ENCODE measurements around the gene PFKM.
"Not testable (repeated sequence)": the region's sequence is repeated elsewhere in the genome, so short reads cannot be mapped to it uniquely, and the experiment has no call there.

The PFKM gene

DNA sequence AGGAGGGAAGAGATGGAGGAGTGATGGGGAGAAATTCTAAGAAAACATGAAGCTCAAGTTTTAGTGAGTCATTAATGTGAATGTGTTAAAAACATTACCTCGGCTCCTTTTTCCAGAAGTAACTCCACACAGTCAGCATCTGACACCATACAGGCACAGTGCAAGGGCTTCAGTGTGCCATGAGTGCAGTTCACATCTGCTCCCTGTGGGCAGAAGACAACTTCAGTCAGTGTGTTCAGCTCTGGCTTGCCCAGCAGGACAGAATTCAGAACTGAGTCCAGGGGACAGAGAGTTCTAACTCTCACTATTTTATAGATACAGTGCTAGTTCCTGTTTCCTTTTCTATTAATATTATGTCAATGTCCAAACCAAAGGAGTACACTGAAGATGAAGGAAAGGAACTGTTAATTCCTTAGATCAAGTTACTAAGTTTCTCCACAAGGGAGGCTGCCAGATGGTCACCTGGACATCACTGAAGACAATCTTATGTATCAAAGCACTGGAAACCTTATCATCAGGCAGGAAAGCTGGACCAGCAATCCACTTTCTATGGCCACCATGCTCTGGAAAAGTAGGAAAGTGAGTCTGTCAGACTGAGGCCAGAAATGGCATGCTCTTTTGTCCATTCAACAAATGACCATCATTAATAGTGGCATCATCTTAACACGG, 32.1 kb downstream of the PFKM start:
- no peak overlapping the region for H2BK15ac ChIP-seq (replicated peaks; ENCODE audit: low read depth)
- WGBS (ENCODE audit: extremely low coverage, insufficient coverage, low lambda C conversion rate), result no CpG with 5 or more reads among the region's 2 CpGs
- no peak overlapping the region for H4K8ac ChIP-seq (ENCODE audit: low read depth, low read length)
- no peak overlapping the region for H3K9ac ChIP-seq (ENCODE audit: low read length)
- H4K5ac ChIP-seq (ENCODE audit: low read length), result no peak overlapping the region
- no peak overlapping the region for H3K27ac ChIP-seq (ENCODE audit: low read depth, low read length)
- peaks cover 1% of the 10 kb centered on the region for H3K36me3 ChIP-seq (ENCODE audit: control insufficient read depth, insufficient read depth, low read length)
- no peak overlapping the region for H3K4ac ChIP-seq (ENCODE audit: low read depth, low read length)
- H2BK120ac ChIP-seq (ENCODE audit: low read depth, low read length), result no peak overlapping the region
- H3K56ac ChIP-seq (ENCODE audit: low read length), result no peak overlapping the region
- no peak overlapping the region for H3K18ac ChIP-seq (ENCODE audit: low read length)
- H3K4me1 ChIP-seq (ENCODE audit: control insufficient read depth, low read depth, low read length), result no peaks in the 10 kb centered on the region
- H3K27me3 ChIP-seq (ENCODE audit: insufficient read depth, low read length, poor library complexity), result no peaks in the 10 kb centered on the region
- no peaks in the 10 kb centered on the region for H3K79me1 ChIP-seq (ENCODE audit: low read length)
- DNase-seq, result no peak
- H2BK5ac ChIP-seq (ENCODE audit: low read length), result no peak overlapping the region
- no peak overlapping the region for H3K4me2 ChIP-seq (ENCODE audit: low read length)
- H2AK5ac ChIP-seq (ENCODE audit: low read length), result no peak overlapping the region
- no peak overlapping the region for H3K23ac ChIP-seq (ENCODE audit: low read length)
- H3K4me3 ChIP-seq (ENCODE audit: low read length), result no peak overlapping the region
- no peaks in the 10 kb centered on the region for H3K79me2 ChIP-seq (ENCODE audit: control insufficient read depth, insufficient read depth, low read length)

GRCh38 chr12:48155786-48156185, 36.6 kb downstream of the PFKM start:
- not testable (repeated sequence) for H4K5ac ChIP-seq (ENCODE audit: low read length); H2BK5ac ChIP-seq (ENCODE audit: low read length); H2BK15ac ChIP-seq (replicated peaks; ENCODE audit: low read depth); H2BK120ac ChIP-seq (ENCODE audit: low read depth, low read length); H3K4ac ChIP-seq (ENCODE audit: low read depth, low read length); H3K9ac ChIP-seq (ENCODE audit: low read length); DNase-seq; H3K27me3 ChIP-seq (ENCODE audit: insufficient read depth, low read length, poor library complexity); H3K4me3 ChIP-seq (ENCODE audit: low read length); H4K8ac ChIP-seq (ENCODE audit: low read depth, low read length); H2AK5ac ChIP-seq (ENCODE audit: low read length); H3K79me1 ChIP-seq (ENCODE audit: low read length); H3K18ac ChIP-seq (ENCODE audit: low read length); H3K4me2 ChIP-seq (ENCODE audit: low read length); H3K36me3 ChIP-seq (ENCODE audit: control insufficient read depth, insufficient read depth, low read length); H3K56ac ChIP-seq (ENCODE audit: low read length); H3K79me2 ChIP-seq (ENCODE audit: control insufficient read depth, insufficient read depth, low read length); H3K27ac ChIP-seq (ENCODE audit: low read depth, low read length); H3K23ac ChIP-seq (ENCODE audit: low read length); H3K4me1 ChIP-seq (ENCODE audit: control insufficient read depth, low read depth, low read length)
- WGBS (ENCODE audit: extremely low coverage, insufficient coverage, low lambda C conversion rate), result no CpG with 5 or more reads among the region's 5 CpGs

DNA sequence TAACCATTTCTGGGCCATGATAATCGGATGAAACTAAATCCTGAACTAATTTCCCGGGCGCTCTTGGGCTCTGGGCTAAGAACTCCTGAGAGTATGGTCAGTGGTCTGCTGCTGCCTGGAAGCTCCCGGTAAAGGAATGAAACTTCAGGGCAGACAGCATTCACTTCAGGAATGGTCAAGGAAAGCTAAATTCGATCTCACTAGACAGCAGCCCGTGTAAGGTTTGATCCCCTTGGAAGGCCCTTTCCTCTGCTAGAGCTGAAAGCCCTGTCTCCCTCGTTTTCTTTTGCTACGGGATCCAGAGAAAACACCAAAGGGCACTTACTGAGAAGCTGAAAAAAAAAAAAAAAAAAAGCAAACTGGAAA, 37.5 kb downstream of the PFKM start:
- peaks cover 3% of the 10 kb centered on the region for H3K4me1 ChIP-seq (ENCODE audit: control insufficient read depth, low read depth, low read length)
- no peak overlapping the region for H3K23ac ChIP-seq (ENCODE audit: low read length)
- no peak overlapping the region for H3K4ac ChIP-seq (ENCODE audit: low read depth, low read length)
- H2BK120ac ChIP-seq (ENCODE audit: low read depth, low read length), result no peak overlapping the region
- H3K79me2 ChIP-seq (ENCODE audit: control insufficient read depth, insufficient read depth, low read length), result no peaks in the 10 kb centered on the region
- no peak overlapping the region for H4K8ac ChIP-seq (ENCODE audit: low read depth, low read length)
- no peak overlapping the region for H4K5ac ChIP-seq (ENCODE audit: low read length)
- no peaks in the 10 kb centered on the region for H3K27me3 ChIP-seq (ENCODE audit: insufficient read depth, low read length, poor library complexity)
- H3K9ac ChIP-seq (ENCODE audit: low read length), result peak overlapping the region; percentile 47
- H3K4me3 ChIP-seq (ENCODE audit: low read length), result peak overlapping the region; percentile 56
- H3K27ac ChIP-seq (ENCODE audit: low read depth, low read length), result no peak overlapping the region
- H2BK15ac ChIP-seq (replicated peaks; ENCODE audit: low read depth), result no peak overlapping the region
- no peak overlapping the region for H3K18ac ChIP-seq (ENCODE audit: low read length)
- no CpG with 5 or more reads among the region's 8 CpGs for WGBS (ENCODE audit: extremely low coverage, insufficient coverage, low lambda C conversion rate)
- H3K56ac ChIP-seq (ENCODE audit: low read length), result peak overlapping the region; percentile 67
- H3K79me1 ChIP-seq (ENCODE audit: low read length), result no peaks in the 10 kb centered on the region
- H3K36me3 ChIP-seq (ENCODE audit: control insufficient read depth, insufficient read depth, low read length), result no peaks in the 10 kb centered on the region
- peak overlapping the region; percentile 17 for H3K4me2 ChIP-seq (ENCODE audit: low read length)
- peak; percentile 5 for DNase-seq
- no peak overlapping the region for H2AK5ac ChIP-seq (ENCODE audit: low read length)
- no peak overlapping the region for H2BK5ac ChIP-seq (ENCODE audit: low read length)

- H3K36me3 ChIP-seq (ENCODE audit: control insufficient read depth, insufficient read depth, low read length), result no peaks in the 10 kb centered on the region
- H3K4me2 ChIP-seq (ENCODE audit: low read length), result peak within 1 kb of the TSS; percentile 58
- H3K79me1 ChIP-seq (ENCODE audit: low read length), result no peaks in the 10 kb centered on the region
- no peak within 1 kb of the TSS for H4K8ac ChIP-seq (ENCODE audit: low read depth, low read length)
- no peaks in the 10 kb centered on the region for H3K27me3 ChIP-seq (ENCODE audit: insufficient read depth, low read length, poor library complexity)
- no peaks in the 10 kb centered on the region for H3K79me2 ChIP-seq (ENCODE audit: control insufficient read depth, insufficient read depth, low read length)
- peak; percentile 99 for DNase-seq
- H2AK5ac ChIP-seq (ENCODE audit: low read length), result peak within 1 kb of the TSS; percentile 14
- no peak within 1 kb of the TSS for H3K23ac ChIP-seq (ENCODE audit: low read length)
- no peak within 1 kb of the TSS for H3K18ac ChIP-seq (ENCODE audit: low read length)
- peaks cover 3% of the 10 kb centered on the region for H3K4me1 ChIP-seq (ENCODE audit: control insufficient read depth, low read depth, low read length)
- H3K27ac ChIP-seq (ENCODE audit: low read depth, low read length), result no peak within 1 kb of the TSS
- H2BK15ac ChIP-seq (replicated peaks; ENCODE audit: low read depth), result no peak within 1 kb of the TSS
- H3K9ac ChIP-seq (ENCODE audit: low read length), result peak within 1 kb of the TSS; percentile 77
- peak within 1 kb of the TSS; percentile 56 for H3K4me3 ChIP-seq (ENCODE audit: low read length)
- peak within 1 kb of the TSS; percentile 79 for H3K56ac ChIP-seq (ENCODE audit: low read length)
- H3K4ac ChIP-seq (ENCODE audit: low read depth, low read length), result no peak within 1 kb of the TSS
- no peak within 1 kb of the TSS for H2BK5ac ChIP-seq (ENCODE audit: low read length)
- peak within 1 kb of the TSS; percentile 68 for H4K5ac ChIP-seq (ENCODE audit: low read length)
- WGBS (ENCODE audit: extremely low coverage, insufficient coverage, low lambda C conversion rate), result no CpG with 5 or more reads among the region's 56 CpGs
- no peak within 1 kb of the TSS for H2BK120ac ChIP-seq (ENCODE audit: low read depth, low read length)
Observed at GRCh38 chr12:48157018-48157888, 38.1 kb downstream of the PFKM start, which contains the start of gene ASB8. Gene ASB8 (minus strand): TSS chr12:48157515. CDS start chr12:48153496, 4,019 bp downstream.

DNA sequence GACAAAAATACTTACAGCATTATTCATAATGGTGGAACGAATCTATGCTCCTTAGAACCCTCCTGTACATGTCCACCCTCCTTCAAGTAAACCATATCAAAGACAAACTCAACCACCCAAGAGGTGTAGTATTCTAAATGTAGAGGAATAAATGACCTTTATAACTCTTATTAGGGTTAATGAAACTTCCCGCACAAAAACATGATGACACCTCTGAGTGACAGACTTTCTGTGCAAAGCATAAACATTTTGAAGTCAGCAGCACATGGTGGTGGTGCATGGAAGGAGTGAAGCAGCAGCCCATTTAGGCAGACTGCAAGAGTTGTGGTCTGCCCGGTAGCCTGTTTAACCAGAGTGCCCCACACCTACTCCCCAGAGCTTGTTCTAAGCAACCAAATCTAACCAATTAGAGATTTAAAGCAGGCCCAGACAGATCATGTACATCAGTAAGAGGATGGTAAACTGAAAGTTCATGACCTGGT, 38.8 kb downstream of the PFKM start:
- Histone ChIP-seq H3K27ac (ENCODE audit: low read depth, low read length) (no peak overlapping the region), H3K79me1 (ENCODE audit: low read length) (no peaks in the 10 kb centered on the region), H3K27me3 (ENCODE audit: insufficient read depth, low read length, poor library complexity) (no peaks in the 10 kb centered on the region), H3K56ac (ENCODE audit: low read length) (peak overlapping the region; percentile 79), H3K36me3 (ENCODE audit: control insufficient read depth, insufficient read depth, low read length) (no peaks in the 10 kb centered on the region), H3K4me2 (ENCODE audit: low read length) (peak overlapping the region; percentile 58), H3K4me1 (ENCODE audit: control insufficient read depth, low read depth, low read length) (peaks cover 3% of the 10 kb centered on the region), H3K9ac (ENCODE audit: low read length) (peak overlapping the region; percentile 77), H3K18ac (ENCODE audit: low read length) (no peak overlapping the region), H2BK5ac (ENCODE audit: low read length) (no peak overlapping the region), H3K79me2 (ENCODE audit: control insufficient read depth, insufficient read depth, low read length) (no peaks in the 10 kb centered on the region), H2BK120ac (ENCODE audit: low read depth, low read length) (no peak overlapping the region), H3K4ac (ENCODE audit: low read depth, low read length) (no peak overlapping the region), H3K4me3 (ENCODE audit: low read length) (no peak overlapping the region), H4K5ac (ENCODE audit: low read length) (peak overlapping the region; percentile 68), H2BK15ac (replicated peaks; ENCODE audit: low read depth) (no peak overlapping the region), H2AK5ac (ENCODE audit: low read length) (peak overlapping the region; percentile 14), H4K8ac (ENCODE audit: low read depth, low read length) (no peak overlapping the region), H3K23ac (ENCODE audit: low read length) (no peak overlapping the region)
- no peak for DNase-seq
- no CpG with 5 or more reads among the region's 3 CpGs for WGBS (ENCODE audit: extremely low coverage, insufficient coverage, low lambda C conversion rate)
